SK-N-SH (cell line): ENCODE data around the gene FGD4. TPM values are rescaled to one million over a fixed set of nuclear protein-coding genes. Genes with fewer than 3 reads are reported as not detected.

Experiments
- CTCF ChIA-PET: fragments of 300-600, 350-600 bp; formaldehyde crosslinking; extraction: SDS; loops from one replicate; lab custom pipeline; 2021; lab: Yijun Ruan, JAX
- POLR2A ChIA-PET: fragments of 350-600 bp; sonication (Branson Sonifier 250); formaldehyde crosslinking; extraction: SDS; loops from one replicate; lab custom pipeline; 2020; ENCODE audit warnings: antibody characterized with exemption, inconsistent platforms; lab: Yijun Ruan, JAX
- DNase-seq: peaks from one replicate; pipeline ENCODE4 v3.0.0; 2012
- H2AFZ ChIP-seq: fragments of 200-600 bp; sonication (generic); 2 replicates; pipeline ENCODE4 v1.8.1; 2016; ENCODE audit warnings: antibody characterized with exemption, mild to moderate bottlenecking, low read depth
- H3F3A ChIP-seq: fragments of 200-600 bp; sonication (generic); replicated peaks from 2 replicates; pipeline ENCODE3; 2016; ENCODE audit warnings: antibody characterized with exemption, mild to moderate bottlenecking; ENCODE audit not compliant: insufficient read depth
- H3K27ac ChIP-seq, 2 experiments: fragments of 200-500 bp in 1 of 2; fragments of 200-600 bp in 1 of 2; sonication (Bioruptor generic) in 1 of 2; sonication (generic), shearing (Covaris generic) in 1 of 2; 2 replicates each; pipeline versions ENCODE4 v1.5.1 to v1.6.1; 2014 to 2016; ENCODE audit warnings: low read depth in 2 of 2, inconsistent platforms in 1 of 2, low read length in 1 of 2, mild to moderate bottlenecking in 1 of 2, mixed read lengths in 1 of 2
- H3K27me3 ChIP-seq: fragments of 200-600 bp; sonication (generic), shearing (Covaris generic); 2 replicates; pipeline ENCODE4 v1.6.1; 2016; ENCODE audit warnings: mixed run types; ENCODE audit not compliant: insufficient read depth
- H3K36me3 ChIP-seq, 2 experiments: fragments of 200-500 bp in 1 of 2; fragments of 200-600 bp in 1 of 2; sonication (Bioruptor generic) in 1 of 2; sonication (generic) in 1 of 2; replicated peaks in 1 of 2; 2 replicates each; pipeline versions ENCODE3 to v1.5.1; 2014 to 2016; ENCODE audit warnings: low read length in 1 of 2, mild to moderate bottlenecking in 1 of 2; ENCODE audit not compliant: insufficient read depth in 2 of 2, control insufficient read depth in 1 of 2
- H3K4me1 ChIP-seq, 2 experiments: fragments of 200-500 bp in 1 of 2; fragments of 200-600 bp in 1 of 2; sonication (Bioruptor generic) in 1 of 2; sonication (generic), shearing (Covaris generic) in 1 of 2; 2 replicates each; pipeline versions ENCODE4 v1.5.1 to v1.6.1; 2014 to 2016; ENCODE audit warnings: low read depth in 1 of 2, low read length in 1 of 2, mixed run types in 1 of 2; ENCODE audit not compliant: insufficient read depth in 2 of 2, control insufficient read depth in 1 of 2
- H3K4me2 ChIP-seq: fragments of 200-600 bp; sonication (generic), shearing (Covaris generic); 2 replicates; pipeline ENCODE4 v1.6.1; 2017; ENCODE audit warnings: mixed run types
- H3K4me3 ChIP-seq, 2 experiments: fragments of 200-500 bp in 1 of 2; fragments of 200-600 bp in 1 of 2; sonication (Bioruptor generic) in 1 of 2; sonication (generic), shearing (Covaris generic) in 1 of 2; 2 replicates each; pipeline versions ENCODE4 v1.5.1 to v1.8.1; 2014 to 2016; ENCODE audit warnings: low read depth in 2 of 2, inconsistent platforms in 1 of 2, low read length in 1 of 2, mild to moderate bottlenecking in 1 of 2, mixed read lengths in 1 of 2, moderate library complexity in 1 of 2
- H3K79me2 ChIP-seq: fragments of 200-600 bp; sonication (generic); 2 replicates; pipeline ENCODE4 v1.8.1; 2017; ENCODE audit warnings: mild to moderate bottlenecking; ENCODE audit not compliant: insufficient read depth
- H3K9ac ChIP-seq: fragments of 200-600 bp; sonication (generic); 2 replicates; pipeline ENCODE4 v1.6.1; 2017; ENCODE audit warnings: mixed run types
- H3K9me2 ChIP-seq: fragments of 200-600 bp; sonication (generic); 2 replicates; pipeline ENCODE4 v1.6.1; 2017; ENCODE audit warnings: mixed run types
- H3K9me3 ChIP-seq: fragments of 200-600 bp; sonication (generic); 2 replicates; pipeline ENCODE4 v1.6.1; 2017; ENCODE audit warnings: mixed run types, mild to moderate bottlenecking, moderate library complexity
- H4K20me1 ChIP-seq: fragments of 200-600 bp; sonication (generic); 2 replicates; pipeline ENCODE4 v1.6.1; 2017; ENCODE audit warnings: mild to moderate bottlenecking, mixed run types; ENCODE audit not compliant: insufficient read depth
- EZH2phosphoT487 ChIP-seq: fragments of 200-600 bp; sonication (generic); IDR thresholded peaks from 2 replicates; pipeline ENCODE4 v1.6.1; 2017; ENCODE audit warnings: low read depth, mixed run types, mild to moderate bottlenecking, antibody characterized with exemption, moderate library complexity, borderline replicate concordance
- FOXJ3 ChIP-seq: sonication (generic); formaldehyde crosslinking; IDR thresholded peaks from 2 replicates; pipeline ENCODE4 v1.5.1; 2020; ENCODE audit warnings: mild to moderate bottlenecking, missing genetic modification reagents
- GABPA ChIP-seq: IDR thresholded peaks from 2 replicates; pipeline ENCODE4 v1.4.0; 2012; ENCODE audit warnings: low read depth, mild to moderate bottlenecking
- JUND ChIP-seq: IDR thresholded peaks from 2 replicates; pipeline ENCODE4 v1.4.0; 2012
- MXI1 ChIP-seq: IDR thresholded peaks from 2 replicates; pipeline ENCODE4 v1.6.1; 2012; ENCODE audit warnings: mild to moderate bottlenecking, low read depth, low read length, improper control_type of control experiment
- RFX5 ChIP-seq: IDR thresholded peaks from 2 replicates; pipeline ENCODE4 v1.6.1; 2012; ENCODE audit warnings: mild to moderate bottlenecking, improper control_type of control experiment, low read length
- SMC3 ChIP-seq: IDR thresholded peaks from 2 replicates; pipeline ENCODE4 v1.6.1; 2012; ENCODE audit warnings: low read depth, low read length, improper control_type of control experiment
- TAF1 ChIP-seq: IDR thresholded peaks from 2 replicates; pipeline ENCODE4 v1.6.1; 2012; ENCODE audit warnings: low read depth, mild to moderate bottlenecking, low read length, moderate library complexity, borderline replicate concordance
- TEAD4 ChIP-seq: IDR thresholded peaks from 2 replicates; pipeline ENCODE4 v1.4.0; 2012; ENCODE audit warnings: mild to moderate bottlenecking, borderline replicate concordance; ENCODE audit not compliant: insufficient read depth
- WGBS: methylation state at CpG from one replicate; pipeline ENCODE4 v1.1.6; 2017; ENCODE audit warnings: low lambda C conversion rate; 5-methylcytosine and 5-hydroxymethylcytosine counted together
- polyA plus RNA-seq, 3 experiments: library from polyadenylated mRNA; depleted of rRNA; stranded (reverse); fragments of >200 nt; gene quantifications; 2 replicates each; pipeline ENCODE4 v1.2.3, GENCODE V29; 2012
- TF ChIP-seq, protein P1 (sequence below): fragments of 200-600 bp; sonication (generic); IDR thresholded peaks from 2 replicates; pipeline ENCODE4 v1.6.1; 2017; ENCODE audit warnings: antibody characterized with exemption, mild to moderate bottlenecking, moderate library complexity
- TF ChIP-seq, protein P2 (sequence below): IDR thresholded peaks from 2 replicates; pipeline ENCODE4; 2012
- TF ChIP-seq, protein P3 (sequence below): fragments of 150-350 bp; IDR thresholded peaks from 2 replicates; pipeline ENCODE4 v1.6.1; 2017; ENCODE audit warnings: antibody characterized with exemption, low read length, low read depth, borderline replicate concordance
- TF ChIP-seq, protein P4 (sequence below): IDR thresholded peaks from 2 replicates; pipeline ENCODE4 v1.4.0; 2012; ENCODE audit warnings: low read depth, borderline replicate concordance
- TF ChIP-seq, protein P5 (sequence below): IDR thresholded peaks from 2 replicates; pipeline ENCODE4 v1.4.0; 2012; ENCODE audit warnings: low read depth, borderline replicate concordance
- TF ChIP-seq, protein P6 (sequence below): IDR thresholded peaks from 2 replicates; pipeline ENCODE4 v1.6.1; 2012; ENCODE audit warnings: mild to moderate bottlenecking, low read depth, low read length, moderate library complexity
- TF ChIP-seq, protein P7 (sequence below): IDR thresholded peaks from 2 replicates; pipeline ENCODE4 v1.4.0; 2012; ENCODE audit warnings: low read depth

The FGD4 gene
- polyA plus RNA-seq, 1 of the 3 experiments (the other 2 are of a cell fraction), result 0.26 TPM

DNA sequence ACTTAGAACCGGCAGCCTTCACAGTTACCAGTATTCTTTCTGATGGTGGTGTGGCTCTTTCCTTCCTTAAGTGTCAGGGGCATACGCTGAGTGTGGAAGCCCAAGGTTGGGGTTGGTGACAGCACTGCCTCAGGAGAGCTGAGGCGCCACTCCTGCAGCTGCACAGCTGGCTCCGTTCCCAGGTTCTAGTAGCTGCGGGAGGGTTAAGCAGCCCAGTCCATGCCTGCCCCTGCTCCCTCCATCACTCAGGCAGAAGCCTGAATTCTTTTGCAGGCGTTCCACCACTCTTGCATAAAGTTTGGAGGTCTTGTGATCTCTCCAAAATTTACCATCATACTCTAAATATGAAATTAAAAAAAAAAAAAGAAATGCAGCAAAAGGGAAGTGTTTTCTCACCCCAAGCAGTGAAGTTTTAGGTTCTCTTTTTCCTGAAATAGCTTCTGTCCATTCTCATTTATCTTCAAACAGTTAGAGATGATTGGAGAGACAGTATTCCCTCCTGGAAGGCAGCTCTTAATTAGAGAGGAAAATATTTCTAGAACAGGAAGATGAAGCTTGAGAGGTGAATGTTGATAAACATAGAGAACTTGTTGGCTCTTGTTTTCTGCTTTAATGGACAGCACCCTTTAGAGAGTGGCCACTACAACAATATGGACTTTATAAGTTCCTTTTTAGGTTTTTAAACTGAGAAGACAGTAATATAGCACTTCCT is 136.1 kb downstream of the FGD4 start (continued):
- TF ChIP-seq TEAD4 (no peak), MXI1 (peak; percentile 70), RFX5 (no peak), TAF1 (no peak), EZH2phosphoT487 (no peak)
- TF ChIP-seq, protein P1, sequence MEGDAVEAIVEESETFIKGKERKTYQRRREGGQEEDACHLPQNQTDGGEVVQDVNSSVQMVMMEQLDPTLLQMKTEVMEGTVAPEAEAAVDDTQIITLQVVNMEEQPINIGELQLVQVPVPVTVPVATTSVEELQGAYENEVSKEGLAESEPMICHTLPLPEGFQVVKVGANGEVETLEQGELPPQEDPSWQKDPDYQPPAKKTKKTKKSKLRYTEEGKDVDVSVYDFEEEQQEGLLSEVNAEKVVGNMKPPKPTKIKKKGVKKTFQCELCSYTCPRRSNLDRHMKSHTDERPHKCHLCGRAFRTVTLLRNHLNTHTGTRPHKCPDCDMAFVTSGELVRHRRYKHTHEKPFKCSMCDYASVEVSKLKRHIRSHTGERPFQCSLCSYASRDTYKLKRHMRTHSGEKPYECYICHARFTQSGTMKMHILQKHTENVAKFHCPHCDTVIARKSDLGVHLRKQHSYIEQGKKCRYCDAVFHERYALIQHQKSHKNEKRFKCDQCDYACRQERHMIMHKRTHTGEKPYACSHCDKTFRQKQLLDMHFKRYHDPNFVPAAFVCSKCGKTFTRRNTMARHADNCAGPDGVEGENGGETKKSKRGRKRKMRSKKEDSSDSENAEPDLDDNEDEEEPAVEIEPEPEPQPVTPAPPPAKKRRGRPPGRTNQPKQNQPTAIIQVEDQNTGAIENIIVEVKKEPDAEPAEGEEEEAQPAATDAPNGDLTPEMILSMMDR, result no peak
- TF ChIP-seq, protein P2, sequence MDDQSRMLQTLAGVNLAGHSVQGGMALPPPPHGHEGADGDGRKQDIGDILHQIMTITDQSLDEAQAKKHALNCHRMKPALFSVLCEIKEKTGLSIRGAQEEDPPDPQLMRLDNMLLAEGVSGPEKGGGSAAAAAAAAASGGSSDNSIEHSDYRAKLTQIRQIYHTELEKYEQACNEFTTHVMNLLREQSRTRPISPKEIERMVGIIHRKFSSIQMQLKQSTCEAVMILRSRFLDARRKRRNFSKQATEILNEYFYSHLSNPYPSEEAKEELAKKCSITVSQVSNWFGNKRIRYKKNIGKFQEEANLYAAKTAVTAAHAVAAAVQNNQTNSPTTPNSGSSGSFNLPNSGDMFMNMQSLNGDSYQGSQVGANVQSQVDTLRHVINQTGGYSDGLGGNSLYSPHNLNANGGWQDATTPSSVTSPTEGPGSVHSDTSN, result 0 out of 2 replicates have a peak, but pooled peaks have one; percentile 5
- TF ChIP-seq, all 33 proteins: peak for 6

DNA sequence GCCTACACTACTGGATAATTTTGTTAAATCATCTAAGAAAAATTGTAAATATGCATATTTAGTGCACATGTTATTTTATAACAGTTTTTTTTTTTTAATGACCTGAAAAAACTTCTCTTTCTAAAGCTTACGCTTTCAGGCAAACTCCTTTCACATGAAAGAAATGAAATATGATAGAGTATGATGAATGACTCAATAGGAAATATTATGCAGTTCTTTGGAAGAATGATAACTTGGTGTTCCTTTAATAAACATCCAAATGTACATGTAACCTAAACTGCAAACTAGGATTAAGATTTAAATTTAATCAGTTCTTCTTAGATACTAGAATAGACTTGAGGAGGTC is 136.6 kb downstream of the FGD4 start:
- peaks cover 29% of the 10 kb centered on the region for H3F3A ChIP-seq
- H3K27me3 ChIP-seq, result no peaks in the 10 kb centered on the region
- peak overlapping the region in 1 of 2 experiments; percentile 81; a peak in 3 of 4 replicates for H3K27ac ChIP-seq
- peaks cover 0 to 18% of the 10 kb centered on the region in 2 experiments; a peak in 3 of 4 replicates for H3K4me1 ChIP-seq
- peak overlapping the region; percentile 76 for H3K4me2 ChIP-seq
- DNase-seq, result no peak
- 54% methylated on average over 1 of the region's 1 CpG for WGBS
- ChIA-PET POLR2A (no interaction called here), CTCF (interaction anchor here (0.9 to 1.5 kb wide), 2 partner anchors 13 to 122 kb away, joined by 3 read pairs; no protein-coding TSS in a partner anchor)
- H3K9me3 ChIP-seq, result no peaks in the 10 kb centered on the region
- H4K20me1 ChIP-seq, result no peaks in the 10 kb centered on the region
- H3K36me3 ChIP-seq, result no peaks in the 10 kb centered on the region
- H3K9me2 ChIP-seq, result no peaks in the 10 kb centered on the region
- peaks cover 25% of the 10 kb centered on the region; the same call in 1 of the 2 replicates for H3K79me2 ChIP-seq
- peak overlapping the region in 1 of 2 experiments; percentile 57; a peak in 2 of 4 replicates for H3K4me3 ChIP-seq
- H2AFZ ChIP-seq, result 0 out of 2 replicates have a peak overlapping the region, but pooled peaks have one; percentile 5
- H3K9ac ChIP-seq, result peak overlapping the region; percentile 58; the same call in 1 of the 2 replicates
- 0 out of 2 replicates have a peak, but pooled peaks have one; percentile 6 for TF ChIP-seq JUND
- TF ChIP-seq, protein P3, sequence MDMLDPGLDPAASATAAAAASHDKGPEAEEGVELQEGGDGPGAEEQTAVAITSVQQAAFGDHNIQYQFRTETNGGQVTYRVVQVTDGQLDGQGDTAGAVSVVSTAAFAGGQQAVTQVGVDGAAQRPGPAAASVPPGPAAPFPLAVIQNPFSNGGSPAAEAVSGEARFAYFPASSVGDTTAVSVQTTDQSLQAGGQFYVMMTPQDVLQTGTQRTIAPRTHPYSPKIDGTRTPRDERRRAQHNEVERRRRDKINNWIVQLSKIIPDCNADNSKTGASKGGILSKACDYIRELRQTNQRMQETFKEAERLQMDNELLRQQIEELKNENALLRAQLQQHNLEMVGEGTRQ, result no peak
- TF ChIP-seq, protein P4, sequence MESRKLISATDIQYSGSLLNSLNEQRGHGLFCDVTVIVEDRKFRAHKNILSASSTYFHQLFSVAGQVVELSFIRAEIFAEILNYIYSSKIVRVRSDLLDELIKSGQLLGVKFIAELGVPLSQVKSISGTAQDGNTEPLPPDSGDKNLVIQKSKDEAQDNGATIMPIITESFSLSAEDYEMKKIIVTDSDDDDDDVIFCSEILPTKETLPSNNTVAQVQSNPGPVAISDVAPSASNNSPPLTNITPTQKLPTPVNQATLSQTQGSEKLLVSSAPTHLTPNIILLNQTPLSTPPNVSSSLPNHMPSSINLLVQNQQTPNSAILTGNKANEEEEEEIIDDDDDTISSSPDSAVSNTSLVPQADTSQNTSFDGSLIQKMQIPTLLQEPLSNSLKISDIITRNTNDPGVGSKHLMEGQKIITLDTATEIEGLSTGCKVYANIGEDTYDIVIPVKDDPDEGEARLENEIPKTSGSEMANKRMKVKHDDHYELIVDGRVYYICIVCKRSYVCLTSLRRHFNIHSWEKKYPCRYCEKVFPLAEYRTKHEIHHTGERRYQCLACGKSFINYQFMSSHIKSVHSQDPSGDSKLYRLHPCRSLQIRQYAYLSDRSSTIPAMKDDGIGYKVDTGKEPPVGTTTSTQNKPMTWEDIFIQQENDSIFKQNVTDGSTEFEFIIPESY, result no peak
- no peak for TF ChIP-seq SMC3
- no peak for TF ChIP-seq EZH2phosphoT487
- no peak for TF ChIP-seq FOXJ3 (CRISPR knock-in tag)
- TF ChIP-seq, protein P5, sequence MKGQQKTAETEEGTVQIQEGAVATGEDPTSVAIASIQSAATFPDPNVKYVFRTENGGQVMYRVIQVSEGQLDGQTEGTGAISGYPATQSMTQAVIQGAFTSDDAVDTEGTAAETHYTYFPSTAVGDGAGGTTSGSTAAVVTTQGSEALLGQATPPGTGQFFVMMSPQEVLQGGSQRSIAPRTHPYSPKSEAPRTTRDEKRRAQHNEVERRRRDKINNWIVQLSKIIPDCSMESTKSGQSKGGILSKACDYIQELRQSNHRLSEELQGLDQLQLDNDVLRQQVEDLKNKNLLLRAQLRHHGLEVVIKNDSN, result no peak
- TF ChIP-seq, protein P6, sequence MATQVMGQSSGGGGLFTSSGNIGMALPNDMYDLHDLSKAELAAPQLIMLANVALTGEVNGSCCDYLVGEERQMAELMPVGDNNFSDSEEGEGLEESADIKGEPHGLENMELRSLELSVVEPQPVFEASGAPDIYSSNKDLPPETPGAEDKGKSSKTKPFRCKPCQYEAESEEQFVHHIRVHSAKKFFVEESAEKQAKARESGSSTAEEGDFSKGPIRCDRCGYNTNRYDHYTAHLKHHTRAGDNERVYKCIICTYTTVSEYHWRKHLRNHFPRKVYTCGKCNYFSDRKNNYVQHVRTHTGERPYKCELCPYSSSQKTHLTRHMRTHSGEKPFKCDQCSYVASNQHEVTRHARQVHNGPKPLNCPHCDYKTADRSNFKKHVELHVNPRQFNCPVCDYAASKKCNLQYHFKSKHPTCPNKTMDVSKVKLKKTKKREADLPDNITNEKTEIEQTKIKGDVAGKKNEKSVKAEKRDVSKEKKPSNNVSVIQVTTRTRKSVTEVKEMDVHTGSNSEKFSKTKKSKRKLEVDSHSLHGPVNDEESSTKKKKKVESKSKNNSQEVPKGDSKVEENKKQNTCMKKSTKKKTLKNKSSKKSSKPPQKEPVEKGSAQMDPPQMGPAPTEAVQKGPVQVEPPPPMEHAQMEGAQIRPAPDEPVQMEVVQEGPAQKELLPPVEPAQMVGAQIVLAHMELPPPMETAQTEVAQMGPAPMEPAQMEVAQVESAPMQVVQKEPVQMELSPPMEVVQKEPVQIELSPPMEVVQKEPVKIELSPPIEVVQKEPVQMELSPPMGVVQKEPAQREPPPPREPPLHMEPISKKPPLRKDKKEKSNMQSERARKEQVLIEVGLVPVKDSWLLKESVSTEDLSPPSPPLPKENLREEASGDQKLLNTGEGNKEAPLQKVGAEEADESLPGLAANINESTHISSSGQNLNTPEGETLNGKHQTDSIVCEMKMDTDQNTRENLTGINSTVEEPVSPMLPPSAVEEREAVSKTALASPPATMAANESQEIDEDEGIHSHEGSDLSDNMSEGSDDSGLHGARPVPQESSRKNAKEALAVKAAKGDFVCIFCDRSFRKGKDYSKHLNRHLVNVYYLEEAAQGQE, result no peak
- TF ChIP-seq, protein P2, result peak; percentile 19; the same call in 1 of the 2 replicates
- TF ChIP-seq GABPA, result no peak
- TF ChIP-seq, protein P7, sequence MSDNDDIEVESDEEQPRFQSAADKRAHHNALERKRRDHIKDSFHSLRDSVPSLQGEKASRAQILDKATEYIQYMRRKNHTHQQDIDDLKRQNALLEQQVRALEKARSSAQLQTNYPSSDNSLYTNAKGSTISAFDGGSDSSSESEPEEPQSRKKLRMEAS, result no peak
- TF ChIP-seq RFX5, result no peak
